ENCODE data around the gene KCNG2.

- TF ChIP-seq RAD21 (IDR thresholded peaks at IDR 0.05) = no peak
- no peak for TF ChIP-seq CTCF (IDR thresholded peaks at IDR 0.05; ENCODE audit: low read depth, low read length, missing input control)
- TF ChIP-seq EGR1 (IDR thresholded peaks at IDR 0.05; ENCODE audit: low read depth in 2 of 2) = no peak
- TF ChIP-seq MAX (IDR thresholded peaks at IDR 0.05) = no peak
- TF ChIP-seq RXRA (IDR thresholded peaks at IDR 0.05) = no peak
- TF ChIP-seq TAF1 (conservative IDR thresholded peaks at IDR 0.05) = no peak
- no peak for TF ChIP-seq JUND (IDR thresholded peaks at IDR 0.05)
- TF ChIP-seq ATF3 (IDR thresholded peaks at IDR 0.05) = no peak
- no peak for TF ChIP-seq SP1 (IDR thresholded peaks at IDR 0.05)
- TF ChIP-seq FOXA1 (IDR thresholded peaks at IDR 0.05) = no peak
- TF ChIP-seq GABPA (IDR thresholded peaks at IDR 0.05 in 1 of 2, conservative IDR thresholded peaks at IDR 0.05 in 1 of 2) = no peak
- no peak for TF ChIP-seq HNF4G (IDR thresholded peaks at IDR 0.05)
- no peak for TF ChIP-seq REST (IDR thresholded peaks at IDR 0.05)
- TF ChIP-seq YY1 (IDR thresholded peaks at IDR 0.05) = no peak
Observed at GRCh38 chr18:79912994-79913831, 115.5 kb downstream of the KCNG2 start.

Measured in liver (tissue), 3 donors.